IMR-90 (cell line): Measurements from ENCODE around the gene MTR. TPM values are rescaled to one million over a fixed set of nuclear protein-coding genes. Genes with fewer than 3 reads are reported as not detected.

ENCODE experiments used
- ATAC-seq: fragments of 200-7000 bp; cut with Tn5 transposase; 2 replicates; pipeline ENCODE4 v1.9.1; 2020; ENCODE audit warnings: low read depth, mild to moderate bottlenecking, moderate library complexity
- BruUV-seq: library from RNA; stranded (reverse); fragments of 400-500 nt; replicated peaks from 2 replicates; lab custom pipeline; 2021; lab: Mats Ljungman, UMichigan
- CTCF ChIA-PET: fragments of 300-600 bp; formaldehyde crosslinking; extraction: SDS; loops from one replicate; lab custom pipeline; 2021; ENCODE audit warnings: antibody characterized with exemption; lab: Yijun Ruan, JAX
- POLR2A ChIA-PET: fragments of 300-600 bp; sonication (Branson Sonifier 250); formaldehyde crosslinking; loops from one replicate; lab custom pipeline; 2022; ENCODE audit warnings: antibody characterized with exemption; ENCODE audit not compliant: unreplicated experiment; lab: Charles Lee
- DNase-seq: peaks from one replicate; pipeline ENCODE4 v3.0.0; 2013
- H2AFZ ChIP-seq: replicated peaks from 2 replicates; pipeline ENCODE3; 2013; ENCODE audit warnings: low read length, mild to moderate bottlenecking; ENCODE audit not compliant: poor library complexity
- H2AK5ac ChIP-seq: 2 replicates; pipeline ENCODE4 v1.6.1; 2013; ENCODE audit warnings: low read depth, low read length, inconsistent platforms
- H2AK9ac ChIP-seq: replicated peaks from 2 replicates; pipeline ENCODE3; 2013; ENCODE audit warnings: mild to moderate bottlenecking, low read depth, low read length, moderate library complexity; ENCODE audit not compliant: poor library complexity
- H2BK120ac ChIP-seq: 2 replicates; pipeline ENCODE4 v1.6.1; 2013; ENCODE audit warnings: low read depth, low read length, inconsistent platforms
- H2BK15ac ChIP-seq: 3 replicates; pipeline ENCODE4 v1.6.1; 2013; ENCODE audit warnings: low read depth, low read length, inconsistent platforms
- H2BK20ac ChIP-seq: 2 replicates; pipeline ENCODE4 v1.6.1; 2013; ENCODE audit warnings: low read depth, mild to moderate bottlenecking, inconsistent platforms, low read length, moderate library complexity
- H2BK5ac ChIP-seq: 2 replicates; pipeline ENCODE4 v1.6.1; 2013; ENCODE audit warnings: mild to moderate bottlenecking, low read depth, low read length, inconsistent platforms; ENCODE audit not compliant: poor library complexity, severe bottlenecking
- H3K14ac ChIP-seq: replicated peaks from 2 replicates; pipeline ENCODE4 v1.6.1; 2013; ENCODE audit warnings: low read depth, low read length, inconsistent platforms
- H3K18ac ChIP-seq: 2 replicates; pipeline ENCODE4 v1.6.1; 2013; ENCODE audit warnings: low read depth, low read length, control low read depth
- H3K23ac ChIP-seq: 2 replicates; pipeline ENCODE4 v1.6.1; 2013; ENCODE audit warnings: low read depth, low read length, inconsistent platforms
- H3K27ac ChIP-seq: 2 replicates; pipeline ENCODE4 v1.5.1; 2013; ENCODE audit warnings: mild to moderate bottlenecking, control low read depth, low read length; ENCODE audit not compliant: insufficient read depth
- H3K27me3 ChIP-seq: 2 replicates; pipeline ENCODE4 v1.6.1; 2013; ENCODE audit warnings: low read length; ENCODE audit not compliant: control insufficient read depth, insufficient read depth
- H3K36me3 ChIP-seq: 2 replicates; pipeline ENCODE4 v1.6.1; 2013; ENCODE audit warnings: low read length, mixed read lengths; ENCODE audit not compliant: control insufficient read depth, insufficient read depth
- H3K4ac ChIP-seq: 2 replicates; pipeline ENCODE4 v1.6.1; 2013; ENCODE audit warnings: low read depth, low read length, inconsistent platforms
- H3K4me1 ChIP-seq: 2 replicates; pipeline ENCODE4 v1.6.1; 2013; ENCODE audit warnings: low read length, mixed read lengths; ENCODE audit not compliant: control insufficient read depth, insufficient read depth
- H3K4me2 ChIP-seq: 2 replicates; pipeline ENCODE4 v1.6.1; 2013; ENCODE audit warnings: low read depth, mild to moderate bottlenecking, control low read depth, low read length, moderate library complexity
- H3K4me3 ChIP-seq: 2 replicates; pipeline ENCODE4 v1.5.1; 2013; ENCODE audit warnings: low read depth, mild to moderate bottlenecking, control low read depth, low read length, moderate library complexity; ENCODE audit not compliant: insufficient read depth
- H3K56ac ChIP-seq: 2 replicates; pipeline ENCODE4 v1.6.1; 2013; ENCODE audit warnings: low read length, inconsistent platforms; ENCODE audit not compliant: insufficient read depth; ENCODE audit errors: extremely low read depth
- H3K79me1 ChIP-seq, 2 experiments: 2 replicates each; pipeline ENCODE4 v1.6.1; 2013; ENCODE audit warnings: low read length in 2 of 2, inconsistent platforms in 1 of 2, low read depth in 1 of 2
- H3K9ac ChIP-seq: 2 replicates; pipeline ENCODE4 v1.6.1; 2013; ENCODE audit warnings: low read depth, low read length, control low read depth
- H3K9me1 ChIP-seq: 2 replicates; pipeline ENCODE4 v1.6.1; 2013; ENCODE audit warnings: low read length, inconsistent platforms; ENCODE audit not compliant: insufficient read depth
- H3K9me3 ChIP-seq: 2 replicates; pipeline ENCODE4 v1.6.1; 2013; ENCODE audit warnings: low read length; ENCODE audit not compliant: control insufficient read depth, insufficient read depth
- H4K20me1 ChIP-seq: 2 replicates; pipeline ENCODE4 v1.6.1; 2013; ENCODE audit warnings: low read length, inconsistent platforms; ENCODE audit not compliant: insufficient read depth
- H4K5ac ChIP-seq: 2 replicates; pipeline ENCODE4 v1.6.1; 2013; ENCODE audit warnings: mild to moderate bottlenecking, low read depth, low read length, control low read depth
- H4K8ac ChIP-seq, 2 experiments: 2 replicates each; pipeline ENCODE4 v1.6.1; 2013; ENCODE audit warnings: low read depth in 2 of 2, low read length in 2 of 2, control low read depth in 1 of 2, inconsistent platforms in 1 of 2
- H4K91ac ChIP-seq: 2 replicates; pipeline ENCODE4 v1.6.1; 2013; ENCODE audit warnings: low read depth, low read length, inconsistent platforms; ENCODE audit not compliant: insufficient read depth
- BHLHE40 ChIP-seq: fragments of 150-350 bp; IDR thresholded peaks from 2 replicates; pipeline ENCODE4 v1.6.1; 2016; ENCODE audit warnings: mild to moderate bottlenecking, low read depth, low read length
- CEBPB ChIP-seq: IDR thresholded peaks from 2 replicates; pipeline ENCODE4 v1.6.1; 2012; ENCODE audit warnings: low read depth, low read length, improper control_type of control experiment
- CHD1 ChIP-seq: IDR thresholded peaks from 2 replicates; pipeline ENCODE4 v1.6.1; 2012; ENCODE audit warnings: low read depth, low read length, improper control_type of control experiment
- CTCF ChIP-seq: conservative IDR thresholded peaks from 2 replicates; pipeline ENCODE4 v1.5.1; 2012; ENCODE audit warnings: mild to moderate bottlenecking, low read depth, low read length, improper control_type of control experiment
- ELK1 ChIP-seq: fragments of 150-350 bp; IDR thresholded peaks from 2 replicates; pipeline ENCODE4 v1.6.1; 2016; ENCODE audit warnings: low read depth, mild to moderate bottlenecking, low read length, moderate library complexity, borderline replicate concordance
- FOS ChIP-seq: fragments of 150-350 bp; IDR thresholded peaks from 2 replicates; pipeline ENCODE4 v1.6.1; 2016; ENCODE audit warnings: low read depth, low read length
- MAZ ChIP-seq: IDR thresholded peaks from 2 replicates; pipeline ENCODE4 v1.6.1; 2012; ENCODE audit warnings: low read depth, mild to moderate bottlenecking, low read length, improper control_type of control experiment, moderate library complexity, borderline replicate concordance
- MXI1 ChIP-seq: IDR thresholded peaks from 2 replicates; pipeline ENCODE4 v1.6.1; 2012; ENCODE audit warnings: low read depth, mild to moderate bottlenecking, low read length, moderate library complexity, borderline replicate concordance
- NFE2L2 ChIP-seq: fragments of 150-350 bp; IDR thresholded peaks from 2 replicates; pipeline ENCODE4 v1.6.1; 2016; ENCODE audit warnings: low read depth, mild to moderate bottlenecking, low read length
- POLR2A ChIP-seq: IDR thresholded peaks from 2 replicates; pipeline ENCODE4 v1.6.1; 2012; ENCODE audit warnings: mild to moderate bottlenecking, low read depth, low read length
- RAD21 ChIP-seq: IDR thresholded peaks from 2 replicates; pipeline ENCODE4 v1.6.1; 2012; ENCODE audit warnings: low read length, improper control_type of control experiment
- RCOR1 ChIP-seq: IDR thresholded peaks from 2 replicates; pipeline ENCODE4 v1.6.1; 2012; ENCODE audit warnings: mild to moderate bottlenecking, low read length, improper control_type of control experiment; ENCODE audit not compliant: insufficient replicate concordance
- RFX5 ChIP-seq: IDR thresholded peaks from 2 replicates; pipeline ENCODE4 v1.8.0; 2012; ENCODE audit warnings: low read depth, mild to moderate bottlenecking, low read length, moderate library complexity
- SMC3 ChIP-seq: fragments of 150-350 bp; IDR thresholded peaks from 2 replicates; pipeline ENCODE4 v1.6.1; 2016; ENCODE audit warnings: low read depth, mild to moderate bottlenecking, antibody characterized with exemption, low read length, moderate library complexity
- USF2 ChIP-seq: fragments of 150-350 bp; IDR thresholded peaks from 2 replicates; pipeline ENCODE4 v1.6.1; 2017; ENCODE audit warnings: mild to moderate bottlenecking, antibody characterized with exemption, low read length, low read depth
- WGBS, 2 experiments: methylation state at CpG; one replicate each; pipeline versions ENCODE4 v1.1.5 to v1.1.7; 2013; ENCODE audit warnings: missing lambda C conversion rate in 2 of 2; ENCODE audit not compliant: insufficient read length in 1 of 2; ENCODE audit errors: extremely low coverage in 2 of 2; 5-methylcytosine and 5-hydroxymethylcytosine counted together
- dilution Hi-C: fragments of 300-500 bp; cut with HindIII; formaldehyde crosslinking; loops from one replicate; pipeline ENCODE4 v1.14.3; 2018; ENCODE audit warnings: low sequenced_read_pairs; ENCODE audit not compliant: unreplicated experiment
- in situ Hi-C: fragments of 300-500 bp; cut with MboI; formaldehyde crosslinking; loops from 3 replicates; pipeline ENCODE4 v1.14.3; 2019; ENCODE audit warnings: low sequenced_read_pairs, inconsistent platforms, mixed read lengths
- intact Hi-C: fragments of 100-400 bp; cut with micrococcal nuclease; formaldehyde crosslinking; loops from 2 replicates; pipeline ENCODE4 v1.10.0; 2022
- polyA plus RNA-seq, 3 experiments: library from polyadenylated mRNA; depleted of rRNA; stranded (reverse); fragments of >200 nt; gene quantifications; 2 replicates each; pipeline ENCODE4 v1.2.3, GENCODE V29; 2012; ENCODE audit warnings: low replicate concordance in 1 of 3
- total RNA-seq: library from RNA; depleted of rRNA; stranded (reverse); fragments of >200 nt; gene quantifications from 2 replicates; pipeline ENCODE4 v1.2.3, GENCODE V29; 2012

MTR gene
- total and polyA plus RNA-seq, 2 of the 4 experiments (the other 2 are of a cell fraction) = 7.7 to 31.0 TPM

- in situ Hi-C loops (loop anchor here (25.0 kb wide), 1 partner anchor 626 kb away; no protein-coding TSS in a partner anchor), dilution Hi-C loops (no loop called here), intact Hi-C loops (no loop called here)
- no peak overlapping the region for H3K9ac ChIP-seq
- no peak overlapping the region for H3K56ac ChIP-seq
- no TSS peak for BruUV-seq
- H2BK120ac ChIP-seq = no peak overlapping the region
- ATAC-seq (no peak), DNase-seq (no peak)
- no peaks in the 10 kb centered on the region for H3K27me3 ChIP-seq
- no peaks in the 10 kb centered on the region for H3K79me1 ChIP-seq
- WGBS, 2 experiments = 96% methylated on average over 4 of the region's 5 CpGs; no CpG with 5 or more reads in 1 of the 2 experiments
- no peaks in the 10 kb centered on the region for H3K36me3 ChIP-seq
- no peak overlapping the region for H2AFZ ChIP-seq
- H4K91ac ChIP-seq = no peak overlapping the region
- no peaks in the 10 kb centered on the region for H3K9me3 ChIP-seq
- no peak overlapping the region for H3K4ac ChIP-seq
- H2AK9ac ChIP-seq = no peak overlapping the region
- H2AK5ac ChIP-seq = no peak overlapping the region
- CTCF ChIA-PET = interaction anchor here (0.6 kb wide), 1 partner anchor 74 kb away, joined by 3 read pairs; no protein-coding TSS in a partner anchor
- no peak overlapping the region for H3K27ac ChIP-seq
- no peak overlapping the region for H2BK5ac ChIP-seq
- H2BK15ac ChIP-seq = no peak overlapping the region
- H3K4me2 ChIP-seq = no peak overlapping the region
- H3K23ac ChIP-seq = no peak overlapping the region
- POLR2A ChIA-PET = no interaction called here
- H3K14ac ChIP-seq = no peak overlapping the region
- H3K9me1 ChIP-seq = no peaks in the 10 kb centered on the region
- H3K18ac ChIP-seq = no peak overlapping the region
- no peak overlapping the region for H3K4me3 ChIP-seq
- no peak overlapping the region for H4K8ac ChIP-seq
- H4K5ac ChIP-seq = no peak overlapping the region
- no peaks in the 10 kb centered on the region for H3K4me1 ChIP-seq
- no peak overlapping the region for H2BK20ac ChIP-seq
- no peaks in the 10 kb centered on the region for H4K20me1 ChIP-seq
- TF ChIP-seq MXI1 (no peak), CTCF (no peak), NFE2L2 (no peak), BHLHE40 (no peak), RAD21 (no peak), CHD1 (no peak), RCOR1 (no peak), ELK1 (no peak), RFX5 (no peak), CEBPB (no peak), MAZ (no peak), FOS (no peak), SMC3 (no peak), POLR2A (no peak), USF2 (no peak)
Measured at GRCh38 chr1:236761397-236762132, 33.5 kb upstream of the MTR start.
